DMS53 treated with DMSO at 0.1 percent for 48 hours (cell line): Measurements from ENCODE around the gene MPRIP.
"Not testable (repeated sequence)": the region's sequence is repeated elsewhere in the genome, so short reads cannot be mapped to it uniquely, and the experiment has no call there.

Experiments
- DNase-seq: peaks from one replicate; lab custom pipeline; 2025; ENCODE audit not compliant: unreplicated experiment; lab: John Stamatoyannopoulos, UW

Gene MPRIP

GRCh38 chr17:17011043-17011907 is 31.0 kb upstream of the MPRIP start:
- DNase-seq: not testable (repeated sequence)

GRCh38 chr17:17013828-17014747 is 28.2 kb upstream of the MPRIP start:
- not testable (repeated sequence) for DNase-seq

GRCh38 chr17:17014748-17015124 is 27.5 kb upstream of the MPRIP start:
- not testable (repeated sequence) for DNase-seq

- no peak for DNase-seq
Observed at GRCh38 chr17:17015230-17015629, 27.0 kb upstream of the MPRIP start.

- DNase-seq: not testable (repeated sequence)
Observed at GRCh38 chr17:17016199-17017197, 25.8 kb upstream of the MPRIP start.

GRCh38 chr17:17017343-17018014 is 24.8 kb upstream of the MPRIP start:
- no peak for DNase-seq

GRCh38 chr17:17018021-17018441 is 24.2 kb upstream of the MPRIP start:
- no peak for DNase-seq

GRCh38 chr17:17018612-17019429 is 23.4 kb upstream of the MPRIP start:
- peak; percentile 86 for DNase-seq

GRCh38 chr17:17019430-17019762 is 22.9 kb upstream of the MPRIP start:
- no peak for DNase-seq

GRCh38 chr17:17019891-17020456 is 22.3 kb upstream of the MPRIP start:
- no peak for DNase-seq

- DNase-seq: no peak
Observed at GRCh38 chr17:17020821-17021193, 21.4 kb upstream of the MPRIP start.

GRCh38 chr17:17021194-17021863 is 20.9 kb upstream of the MPRIP start:
- no peak for DNase-seq

- DNase-seq: no peak
Observed at GRCh38 chr17:17022011-17022410, 20.2 kb upstream of the MPRIP start.

- DNase-seq: no peak
Observed at GRCh38 chr17:17022456-17022855, 19.8 kb upstream of the MPRIP start.

- DNase-seq: no peak
Observed at GRCh38 chr17:17024778-17025300, 17.4 kb upstream of the MPRIP start.

- no peak for DNase-seq
Observed at GRCh38 chr17:17025621-17026020, 16.6 kb upstream of the MPRIP start.

- DNase-seq: no peak
Observed at GRCh38 chr17:17026163-17026562, 16.1 kb upstream of the MPRIP start.

GRCh38 chr17:17027442-17028058 is 14.7 kb upstream of the MPRIP start:
- DNase-seq: no peak
